Mucosa of rectum (tissue), 2 donors: ENCODE data around the gene VDR.

Source experiments
- H3K27ac ChIP-seq, 2 donors: one replicate each; pipeline ENCODE4 v1.7.0; 2013; ENCODE audit warnings: inconsistent platforms in 2 of 2, low read depth in 2 of 2, low read length in 2 of 2
- H3K27me3 ChIP-seq, 2 donors: one replicate each; pipeline ENCODE4 v1.7.0; 2013; ENCODE audit warnings: low read length in 2 of 2; ENCODE audit not compliant: control insufficient read depth in 2 of 2, insufficient read depth in 2 of 2
- H3K36me3 ChIP-seq, 2 donors: one replicate each; pipeline ENCODE4 v1.7.0; 2013; ENCODE audit warnings: low read length in 2 of 2; ENCODE audit not compliant: control insufficient read depth in 2 of 2, insufficient read depth in 2 of 2
- H3K4me1 ChIP-seq, 2 donors: one replicate each; pipeline ENCODE4 v1.7.0; 2013; ENCODE audit warnings: low read length in 2 of 2, mild to moderate bottlenecking in 1 of 2; ENCODE audit not compliant: control insufficient read depth in 2 of 2, insufficient read depth in 2 of 2
- H3K4me3 ChIP-seq, 2 donors: one replicate each; pipeline ENCODE4 v1.7.0; 2013; ENCODE audit warnings: low read length in 2 of 2
- H3K9ac ChIP-seq, 2 donors: one replicate each; pipeline ENCODE4 v1.7.0; 2013; ENCODE audit warnings: low read length in 2 of 2, low read depth in 1 of 2, mild to moderate bottlenecking in 1 of 2
- H3K9me3 ChIP-seq, 2 donors: one replicate each; pipeline ENCODE4 v1.7.0; 2013; ENCODE audit warnings: low read length in 2 of 2; ENCODE audit not compliant: control insufficient read depth in 2 of 2
- donor health status: healthy.
- donor health status: Normal muscosa, but diverticular disease.

The VDR gene

GRCh38 chr12:47877081-47877480 lies 27.7 kb downstream of the VDR start:
- H3K27me3 ChIP-seq, result no peaks in the 10 kb centered on the region
- H3K9ac ChIP-seq, result no peak overlapping the region
- no peak overlapping the region for H3K27ac ChIP-seq
- peaks cover 42 to 62% of the 10 kb centered on the region in 2 donors for H3K36me3 ChIP-seq
- peaks cover 0 to 2% of the 10 kb centered on the region in 2 donors for H3K4me1 ChIP-seq
- H3K4me3 ChIP-seq, result no peak overlapping the region
- H3K9me3 ChIP-seq, result no peaks in the 10 kb centered on the region

- Histone ChIP-seq H3K4me1 (no peaks in the 10 kb centered on the region), H3K9me3 (no peaks in the 10 kb centered on the region), H3K27ac (no peak overlapping the region), H3K9ac (no peak overlapping the region), H3K4me3 (no peak overlapping the region), H3K36me3 (peaks cover 45 to 58% of the 10 kb centered on the region in 2 donors), H3K27me3 (no peaks in the 10 kb centered on the region)
These were observed 28.3 kb downstream of the VDR start for GRCh38 chr12:47876440-47876960.

- Histone ChIP-seq H3K9ac (no peak overlapping the region), H3K27ac (no peak overlapping the region), H3K4me3 (no peak overlapping the region), H3K4me1 (peaks cover 0 to under 1% of the 10 kb centered on the region in 2 donors), H3K36me3 (peaks cover 47 to 57% of the 10 kb centered on the region in 2 donors), H3K9me3 (no peaks in the 10 kb centered on the region), H3K27me3 (no peaks in the 10 kb centered on the region)
These were observed 28.9 kb downstream of the VDR start for GRCh38 chr12:47875746-47876439.

- no peaks in the 10 kb centered on the region for H3K27me3 ChIP-seq
- H3K4me3 ChIP-seq, result no peak overlapping the region
- peaks cover 0 to 9% of the 10 kb centered on the region in 2 donors for H3K4me1 ChIP-seq
- H3K36me3 ChIP-seq, result peaks cover 53% of the 10 kb centered on the region in 2 donors
- H3K9me3 ChIP-seq, result no peaks in the 10 kb centered on the region
- H3K27ac ChIP-seq, result no peak overlapping the region
- no peak overlapping the region for H3K9ac ChIP-seq
These were observed 30.5 kb downstream of the VDR start for GRCh38 chr12:47874316-47874715.

- Histone ChIP-seq H3K27ac (peak overlapping the region in 1 of 2 donors; percentile 23), H3K4me3 (no peak overlapping the region), H3K36me3 (peaks cover 32 to 38% of the 10 kb centered on the region in 2 donors), H3K4me1 (peaks cover 5 to 12% of the 10 kb centered on the region in 2 donors), H3K9me3 (no peaks in the 10 kb centered on the region), H3K27me3 (no peaks in the 10 kb centered on the region), H3K9ac (no peak overlapping the region)
These were observed 34.5 kb downstream of the VDR start for GRCh38 chr12:47870175-47870781.

GRCh38 chr12:47868552-47869031 lies 36.2 kb downstream of the VDR start:
- Histone ChIP-seq H3K27me3 (no peaks in the 10 kb centered on the region), H3K4me3 (no peak overlapping the region), H3K27ac (peak overlapping the region in 1 of 2 donors; percentile 48), H3K9me3 (no peaks in the 10 kb centered on the region), H3K4me1 (peaks cover 5 to 12% of the 10 kb centered on the region in 2 donors), H3K9ac (no peak overlapping the region), H3K36me3 (peaks cover 39% of the 10 kb centered on the region in 2 donors)

- peak overlapping the region in 1 of 2 donors; percentile 16 for H3K27ac ChIP-seq
- no peak overlapping the region for H3K9ac ChIP-seq
These were observed 36.8 kb downstream of the VDR start for GRCh38 chr12:47868041-47868440.

GRCh38 chr12:47867495-47867941 lies 37.3 kb downstream of the VDR start:
- H3K27me3 ChIP-seq, result no peaks in the 10 kb centered on the region
- H3K4me1 ChIP-seq, result peaks cover 5 to 12% of the 10 kb centered on the region in 2 donors
- no peak overlapping the region for H3K9ac ChIP-seq
- peaks cover 45 to 46% of the 10 kb centered on the region in 2 donors for H3K36me3 ChIP-seq
- H3K27ac ChIP-seq, result no peak overlapping the region
- H3K4me3 ChIP-seq, result no peak overlapping the region
- H3K9me3 ChIP-seq, result no peaks in the 10 kb centered on the region

More at GRCh38 chr12:47868041-47868440, 36.8 kb downstream of the VDR start:
- no peaks in the 10 kb centered on the region for H3K27me3 ChIP-seq
- H3K4me1 ChIP-seq, result peaks cover 5 to 12% of the 10 kb centered on the region in 2 donors
- peaks cover 43% of the 10 kb centered on the region in 2 donors for H3K36me3 ChIP-seq
- no peaks in the 10 kb centered on the region for H3K9me3 ChIP-seq
- H3K4me3 ChIP-seq, result no peak overlapping the region

- Histone ChIP-seq H3K4me1 (peaks cover 4 to 5% of the 10 kb centered on the region in 2 donors), H3K27me3 (no peaks in the 10 kb centered on the region), H3K27ac (no peak overlapping the region), H3K9ac (no peak overlapping the region), H3K36me3 (peaks cover 42 to 53% of the 10 kb centered on the region in 2 donors), H3K4me3 (no peak overlapping the region), H3K9me3 (no peaks in the 10 kb centered on the region)
These were observed 40.1 kb downstream of the VDR start for GRCh38 chr12:47864646-47865235.

- peaks cover 46 to 54% of the 10 kb centered on the region in 2 donors for H3K36me3 ChIP-seq
- no peak overlapping the region for H3K27ac ChIP-seq
- no peak overlapping the region for H3K9ac ChIP-seq
- no peaks in the 10 kb centered on the region for H3K9me3 ChIP-seq
- peaks cover 4 to 5% of the 10 kb centered on the region in 2 donors for H3K4me1 ChIP-seq
- H3K4me3 ChIP-seq, result no peak overlapping the region
- no peaks in the 10 kb centered on the region for H3K27me3 ChIP-seq
These were observed 40.8 kb downstream of the VDR start for GRCh38 chr12:47863985-47864384.
